Activated CD4-positive, alpha-beta T cell treated with anti-CD3 and anti-CD28 coated beads for 4 hours (primary cell): ENCODE data around the gene CLIC5.

ENCODE experiments used
- DNase-seq, 2 donors: peaks; one replicate each; pipeline ENCODE4 v3.0.0-alpha.2; 2020

The CLIC5 gene

GRCh38 chr6:45881705-45882467, 133.8 kb downstream of the CLIC5 start:
- DNase-seq = no peak

DNA sequence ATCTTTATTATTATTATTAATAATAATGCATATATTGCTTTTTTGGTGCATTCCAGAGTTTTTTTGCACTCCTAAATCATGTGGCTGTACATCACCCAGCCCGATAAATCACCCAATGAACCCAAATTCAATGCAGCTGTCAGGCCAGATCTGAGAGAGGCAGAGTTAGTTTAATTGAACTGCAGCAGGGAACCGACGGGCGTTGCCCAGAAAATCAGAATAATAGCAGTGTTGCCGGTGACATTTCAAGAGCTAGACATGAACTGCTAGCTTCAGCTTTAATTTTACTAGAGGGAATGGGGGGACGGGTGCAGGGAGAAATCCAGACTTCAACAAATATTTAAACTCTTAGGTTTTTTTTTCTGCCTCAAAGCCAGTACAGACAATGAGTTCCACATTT, 135.0 kb downstream of the CLIC5 start:
- DNase-seq = no peak

DNA sequence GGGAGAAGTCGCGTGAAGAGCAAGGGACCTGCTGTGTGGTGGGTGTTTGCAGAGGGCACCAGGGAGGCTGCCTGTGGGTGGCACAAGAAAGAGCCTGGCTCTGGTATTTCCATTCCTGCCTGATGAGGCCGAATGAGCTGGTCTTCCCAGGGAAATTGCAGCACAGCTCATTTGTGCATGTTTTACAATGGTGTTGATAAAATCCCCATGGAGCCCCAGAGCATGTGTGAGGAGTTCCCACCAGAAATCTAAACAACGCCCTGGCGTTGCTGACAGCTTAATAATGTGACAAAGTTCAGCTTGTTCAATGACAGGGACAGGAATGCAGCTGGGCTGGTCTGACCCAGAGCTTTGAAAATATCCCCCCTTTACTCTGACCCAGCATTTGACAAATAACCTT, 135.5 kb downstream of the CLIC5 start:
- DNase-seq = no peak

GRCh38 chr6:45877970-45878590, 137.6 kb downstream of the CLIC5 start:
- no peak for DNase-seq

DNA sequence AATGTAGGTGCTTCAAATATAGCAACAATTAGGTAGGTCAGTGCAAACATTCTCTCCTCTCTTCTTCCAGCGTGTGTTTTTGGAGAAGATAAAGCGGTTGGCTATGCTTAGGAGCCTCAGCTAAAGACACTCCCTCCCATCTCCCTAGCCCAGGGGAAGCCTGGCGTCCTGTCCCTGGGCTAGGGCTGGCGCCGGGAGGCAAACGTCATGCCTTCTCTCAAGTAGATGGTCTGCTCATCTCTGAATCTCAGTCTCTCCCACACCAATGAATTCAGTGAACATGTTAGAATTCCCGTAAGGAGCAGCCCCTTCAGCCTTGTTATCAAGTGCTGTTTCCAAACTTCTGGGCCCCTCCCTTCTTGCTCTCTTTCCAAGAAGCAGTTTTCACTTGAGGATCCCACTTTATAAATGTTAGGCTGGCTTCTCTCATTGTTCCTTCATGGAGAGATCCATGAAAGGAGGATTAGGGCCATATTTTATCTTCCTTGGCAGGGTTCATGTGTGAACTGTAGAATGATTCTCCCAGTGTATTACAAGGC, 142.8 kb downstream of the CLIC5 start:
- DNase-seq = no peak

- DNase-seq = no peak
These were observed 145.1 kb downstream of the CLIC5 start for GRCh38 chr6:45870531-45870930.

DNA sequence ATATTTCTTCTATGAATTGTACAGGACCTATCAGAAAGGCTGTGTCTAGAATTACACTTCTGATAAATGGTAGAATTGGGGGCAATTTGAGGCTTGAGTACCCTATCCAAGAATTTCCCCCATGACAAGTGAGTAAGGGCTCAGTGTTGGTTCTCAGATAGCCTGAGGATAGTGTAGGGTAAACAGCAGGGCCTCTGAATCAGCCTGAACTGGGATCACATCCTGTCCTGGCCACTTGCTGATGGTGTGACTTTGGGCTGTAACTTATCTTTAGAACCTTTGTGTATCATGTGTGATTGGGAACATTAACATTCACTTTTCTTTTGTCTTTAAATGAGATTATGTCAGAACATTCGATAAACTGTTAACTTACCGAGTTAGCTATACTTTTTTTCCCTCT, 151.0 kb downstream of the CLIC5 start:
- DNase-seq = no peak

GRCh38 chr6:45858691-45859090, 157.0 kb downstream of the CLIC5 start:
- DNase-seq = no peak

- no peak for DNase-seq
These were observed 157.8 kb downstream of the CLIC5 start for GRCh38 chr6:45857827-45858226.

DNA sequence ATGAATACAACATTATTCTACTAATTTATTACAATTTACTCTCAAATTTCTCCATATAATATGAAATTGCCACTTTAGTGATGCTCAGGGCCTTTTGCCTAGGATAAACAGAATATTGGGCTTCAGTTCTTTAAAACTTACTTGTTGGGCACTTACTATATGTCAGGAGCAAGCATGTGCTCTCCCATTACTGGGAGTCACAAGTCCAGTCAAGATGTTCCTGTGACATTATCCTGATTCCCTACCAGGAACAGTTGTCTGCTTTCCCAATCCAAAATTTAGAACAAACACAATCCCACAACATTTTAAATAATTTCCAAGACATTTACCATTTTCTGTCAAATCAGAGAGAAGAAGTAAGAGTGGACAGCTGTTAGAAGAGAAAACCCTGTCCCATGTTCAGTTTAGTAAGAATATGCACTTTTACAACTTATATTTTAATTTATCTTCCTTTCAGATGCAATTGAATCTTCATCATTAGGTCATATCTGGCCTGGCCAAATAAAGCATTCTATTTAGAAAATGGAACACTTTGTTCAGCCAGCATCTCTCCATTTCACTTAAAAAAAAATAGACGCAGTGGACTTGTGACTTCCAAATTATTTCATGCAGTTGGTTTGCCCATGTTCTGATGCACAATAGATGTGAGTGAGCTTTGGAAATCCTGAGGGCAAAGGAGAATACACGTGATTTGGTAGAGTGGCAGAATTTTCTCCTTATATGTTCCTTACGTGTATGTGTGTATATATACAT, 159.8 kb downstream of the CLIC5 start:
- DNase-seq = no peak

DNA sequence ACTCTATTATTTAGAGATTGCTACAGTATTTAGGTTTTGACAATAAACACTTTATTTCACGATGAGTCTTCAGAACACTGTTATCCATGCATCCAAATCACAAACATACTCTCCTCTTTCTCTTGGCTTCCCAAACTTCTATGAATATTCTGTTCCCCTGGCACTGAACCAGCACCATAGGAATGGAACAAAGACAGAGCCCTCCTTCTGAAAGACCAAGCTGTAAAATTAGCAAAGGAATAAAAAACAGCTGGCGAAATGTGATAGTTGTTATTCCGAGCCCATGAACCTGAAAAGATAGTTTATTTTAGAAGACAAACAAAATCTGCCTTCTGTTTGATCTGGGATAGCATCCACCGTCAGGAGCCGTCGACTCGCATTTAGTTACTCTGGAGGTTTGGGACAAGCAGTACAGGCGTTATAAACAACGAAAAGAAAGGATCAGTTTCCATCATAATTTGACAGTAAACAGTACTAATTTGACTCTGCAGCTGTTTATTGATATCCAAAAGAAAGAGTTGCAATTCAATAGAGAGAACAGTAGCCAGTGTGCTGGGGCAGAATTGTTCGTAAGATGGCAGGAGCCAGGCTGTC, 161.4 kb downstream of the CLIC5 start:
- no peak for DNase-seq

GRCh38 chr6:45851034-45851400, 164.6 kb downstream of the CLIC5 start:
- no peak for DNase-seq

DNA sequence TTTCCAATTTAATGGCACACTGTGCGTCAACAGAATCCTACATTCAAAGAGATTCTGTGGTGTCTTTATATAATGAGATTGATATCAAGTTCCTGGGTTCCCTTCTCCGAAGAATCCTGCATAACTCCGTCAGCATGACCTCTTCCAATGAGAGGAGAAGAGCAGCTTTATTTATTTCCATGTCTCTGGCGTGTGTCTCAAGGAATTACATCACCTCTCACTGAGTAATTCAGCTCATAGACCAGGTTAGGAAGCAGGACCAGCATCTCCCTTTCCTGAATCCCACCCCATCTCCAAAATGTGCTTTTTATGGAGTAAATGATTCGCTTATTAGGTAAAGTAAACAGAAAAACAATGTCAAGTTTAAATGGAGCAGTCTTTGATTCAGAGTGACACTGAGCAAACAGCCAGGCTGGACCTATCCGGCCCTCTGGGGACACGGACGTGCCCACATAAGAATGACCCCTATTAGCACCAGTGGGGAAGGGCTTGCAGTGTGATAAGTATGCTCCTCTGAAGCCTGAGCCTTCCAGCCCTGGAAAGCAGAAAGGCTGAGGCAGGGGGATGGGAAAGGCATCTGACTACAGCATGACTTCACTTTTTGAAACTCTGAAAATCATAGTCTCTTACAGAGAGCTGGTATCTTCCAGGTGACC, 165.2 kb downstream of the CLIC5 start:
- DNase-seq = no peak

DNA sequence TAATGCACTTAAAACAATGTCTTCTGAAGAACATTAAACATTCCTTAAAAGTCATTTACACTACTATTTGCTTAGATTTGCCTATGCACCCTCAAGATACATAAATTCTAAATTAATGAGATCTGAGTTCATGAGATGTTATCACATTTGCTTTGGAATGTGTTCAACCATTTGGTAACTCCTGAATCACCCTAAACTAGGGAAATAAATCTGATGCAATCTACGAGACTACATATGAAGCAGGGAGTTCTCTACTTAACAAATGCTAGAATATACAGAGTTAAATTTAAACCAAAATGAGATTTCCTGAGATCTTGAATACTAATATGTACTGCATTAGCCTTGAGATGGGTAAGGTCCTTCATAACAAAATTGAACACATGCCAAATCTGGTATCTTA, 170.1 kb downstream of the CLIC5 start:
- DNase-seq = no peak

DNA sequence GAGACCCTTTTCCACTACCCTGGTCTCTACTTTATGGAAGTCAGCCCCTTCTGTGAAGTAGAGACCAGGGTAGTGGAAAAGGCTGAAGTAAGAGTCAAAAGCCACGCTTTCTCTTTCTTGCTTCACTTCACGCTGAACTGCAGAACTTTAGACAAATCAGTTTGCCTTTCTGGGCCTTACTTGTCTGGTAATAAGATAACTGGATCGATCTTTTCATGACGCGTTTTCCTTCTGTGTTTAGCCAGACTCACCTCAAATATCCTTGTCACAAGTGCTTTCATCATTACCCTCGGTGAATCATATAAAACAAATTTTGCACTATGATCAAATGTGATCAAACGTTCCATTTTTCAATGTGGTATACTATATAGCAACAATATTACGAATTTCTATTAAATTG, 170.7 kb downstream of the CLIC5 start:
- DNase-seq = no peak

DNA sequence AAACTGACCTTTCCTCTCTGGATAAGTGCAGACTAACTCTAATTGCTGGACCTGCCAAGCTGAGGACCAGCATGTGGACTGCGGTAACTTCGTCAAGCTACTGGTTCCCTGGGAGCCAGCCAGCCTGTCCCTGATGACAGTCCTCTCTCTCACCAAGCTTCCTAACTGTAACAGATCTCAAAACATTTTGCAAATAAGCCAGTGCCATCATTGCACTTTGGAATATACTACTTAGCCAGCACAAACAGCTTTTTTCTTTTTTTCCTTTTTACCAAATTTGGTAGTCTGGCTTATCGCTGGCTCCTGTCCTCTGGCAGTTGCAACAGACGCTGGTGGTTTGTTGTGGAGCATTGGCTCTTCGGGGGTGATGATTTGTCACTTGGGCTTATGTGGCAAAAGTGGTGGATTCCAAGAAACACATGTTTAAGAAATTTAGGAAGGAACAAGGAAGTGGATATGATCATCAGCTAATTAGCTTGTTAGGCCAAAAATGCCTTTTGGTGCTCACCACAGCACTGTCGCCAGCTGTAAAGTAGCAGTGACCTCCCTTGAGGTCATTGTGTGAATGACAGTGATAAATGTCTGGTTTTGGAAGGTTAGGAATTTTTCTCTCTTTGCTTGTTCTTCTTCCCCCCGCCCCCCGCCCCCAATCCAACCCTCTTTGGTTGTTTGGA, 171.7 kb downstream of the CLIC5 start:
- DNase-seq = no peak

- no peak for DNase-seq
These were observed 174.6 kb downstream of the CLIC5 start for GRCh38 chr6:45841062-45841461.

DNA sequence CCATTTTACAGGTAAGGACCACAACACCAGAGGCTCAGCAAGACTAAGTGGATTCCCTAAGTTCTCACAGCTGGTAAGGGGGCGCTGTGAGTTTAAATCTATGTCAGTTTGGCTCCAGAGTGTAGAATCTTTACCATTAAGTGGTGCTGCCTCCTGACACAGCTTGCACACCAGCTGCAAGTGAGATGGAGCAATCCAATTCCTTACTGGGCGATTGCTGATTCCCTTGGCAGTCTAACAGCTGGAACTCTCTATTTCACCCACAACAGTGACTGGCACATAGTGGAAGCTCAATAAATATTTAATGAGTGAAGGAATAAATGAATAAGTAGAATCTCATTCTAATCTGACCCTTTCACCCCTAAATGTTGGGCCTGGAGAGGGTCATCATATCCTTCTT, 176.7 kb downstream of the CLIC5 start:
- no peak for DNase-seq

GRCh38 chr6:45838451-45838850, 177.2 kb downstream of the CLIC5 start:
- DNase-seq = no peak

GRCh38 chr6:45837541-45838200, 178.0 kb downstream of the CLIC5 start:
- DNase-seq = no peak

DNA sequence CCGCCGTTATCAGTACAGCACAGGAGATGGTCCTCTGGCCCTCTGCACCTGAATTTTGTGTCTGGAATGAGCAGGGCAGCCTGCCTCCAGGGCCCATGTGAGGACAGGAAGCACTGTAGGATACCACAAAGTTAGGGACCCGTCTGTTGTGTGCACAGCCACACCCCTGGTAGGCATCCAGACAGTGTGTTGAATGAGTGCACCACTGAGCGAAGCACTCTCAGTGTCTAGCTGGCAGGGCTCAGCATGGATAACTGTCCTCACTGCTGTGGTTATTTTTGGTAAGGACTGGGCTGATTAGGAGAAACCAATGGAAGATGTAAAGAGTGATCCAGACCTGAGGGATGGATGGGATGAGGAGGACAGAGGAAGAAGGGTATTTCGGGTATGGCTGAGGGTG, 178.7 kb downstream of the CLIC5 start:
- no peak for DNase-seq

- no peak for DNase-seq
These were observed 179.2 kb downstream of the CLIC5 start for GRCh38 chr6:45836438-45836824.
